ENCODE results near the gene SCP2. TPM values are rescaled to one million over a fixed set of nuclear protein-coding genes. Genes with fewer than 3 reads are reported as not detected.
"Not testable (repeated sequence)": the region's sequence is repeated elsewhere in the genome, so short reads cannot be mapped to it uniquely, and the experiment has no call there.

SCP2 gene
- total RNA-seq, 4 donors from 2014 or later: 97.8 to 194 (median 118) TPM

- H3K4me3 ChIP-seq: no peak overlapping the region
- 93 to 100% methylated on average over 3 of the region's 3 CpGs for whole genome bisulfite sequencing, 2 donors
- H3K36me3 ChIP-seq: peaks cover 0 to 41% (median 0%) of the 10 kb centered on the region in 3 donors
- intact Hi-C loops (cut with DNase I): no loop called here
- no peaks in the 10 kb centered on the region for H3K9me3 ChIP-seq
- no peaks in the 10 kb centered on the region for H3K4me1 ChIP-seq
- H3K27ac ChIP-seq: no peak overlapping the region
- TF ChIP-seq CTCF (IDR thresholded peaks at IDR 0.05) (no peak), POLR2A (IDR thresholded peaks at IDR 0.05) (no peak)
- no peaks in the 10 kb centered on the region for H3K27me3 ChIP-seq
- no peak for DNase-seq
Measured at GRCh38 chr1:52973841-52974240, 46.8 kb downstream of the SCP2 start.

- Histone ChIP-seq H3K27me3 (no peaks in the 10 kb centered on the region), H3K4me1 (no peaks in the 10 kb centered on the region), H3K36me3 (peaks cover 0 to 66% (median 0%) of the 10 kb centered on the region in 3 donors), H3K4me3 (no peak overlapping the region), H3K9me3 (no peaks in the 10 kb centered on the region), H3K27ac (no peak overlapping the region)
- DNase-seq: no peak
- WGBS, 2 donors: 92 to 94% methylated on average over 3 of the region's 3 CpGs
- no peak for TF ChIP-seq POLR2A (IDR thresholded peaks at IDR 0.05)
- no peak for TF ChIP-seq CTCF (IDR thresholded peaks at IDR 0.05)
- intact Hi-C loops (cut with DNase I): no loop called here
Measured at GRCh38 chr1:52976183-52977035, 49.3 kb downstream of the SCP2 start.

GRCh38 chr1:52978045-52978444 is 51.0 kb downstream of the SCP2 start:
- Histone ChIP-seq H3K27me3 (no peaks in the 10 kb centered on the region), H3K4me3 (no peak overlapping the region), H3K27ac (no peak overlapping the region), H3K4me1 (no peaks in the 10 kb centered on the region), H3K36me3 (peaks cover 0 to 81% (median 0%) of the 10 kb centered on the region in 3 donors), H3K9me3 (no peaks in the 10 kb centered on the region)
- 51 to 63% methylated on average over 2 of the region's 2 CpGs for WGBS, 2 donors
- DNase-seq: no peak
- intact Hi-C loops (cut with DNase I): no loop called here
- TF ChIP-seq POLR2A (IDR thresholded peaks at IDR 0.05) (no peak), CTCF (IDR thresholded peaks at IDR 0.05) (no peak)

- intact Hi-C loops (cut with DNase I); DNase-seq; H3K4me3 ChIP-seq: not testable (repeated sequence)
Measured at GRCh38 chr1:52992733-52993132, 65.7 kb downstream of the SCP2 start.

GRCh38 chr1:52994656-52995055 is 67.6 kb downstream of the SCP2 start:
- no peaks in the 10 kb centered on the region for H3K4me1 ChIP-seq
- intact Hi-C loops (cut with DNase I): no loop called here
- no peaks in the 10 kb centered on the region for H3K36me3 ChIP-seq
- no peak for DNase-seq
- 85 to 93% methylated on average over 6 of the region's 6 CpGs for WGBS, 2 donors
- no peak overlapping the region for H3K27ac ChIP-seq
- TF ChIP-seq POLR2A (IDR thresholded peaks at IDR 0.05): no peak
- TF ChIP-seq CTCF (IDR thresholded peaks at IDR 0.05): no peak
- H3K9me3 ChIP-seq: no peaks in the 10 kb centered on the region
- no peak overlapping the region for H3K4me3 ChIP-seq
- H3K27me3 ChIP-seq: no peaks in the 10 kb centered on the region

More at GRCh38 chr1:52992733-52993132, 65.7 kb downstream of the SCP2 start:
- not testable (repeated sequence) for H3K27ac ChIP-seq, H3K4me1 ChIP-seq, H3K9me3 ChIP-seq, H3K27me3 ChIP-seq
- H3K36me3 ChIP-seq: peaks cover 0 to 16% (median 0%) of the 10 kb centered on the region in 3 donors

Data from esophagus squamous epithelium (tissue), 5 donors.